HG02885 (cell line): ENCODE data around the gene NOL4L.

Experiments used
- ATAC-seq: cut with Tn5 transposase; IDR thresholded peaks from one replicate; pipeline ENCODE4 v1.9.1; 2021; ENCODE audit warnings: mild to moderate bottlenecking; ENCODE audit not compliant: unreplicated experiment, poor library complexity

The NOL4L gene

GRCh38 chr20:32451682-32452461, 133.3 kb downstream of the NOL4L start:
- no peak for ATAC-seq

DNA sequence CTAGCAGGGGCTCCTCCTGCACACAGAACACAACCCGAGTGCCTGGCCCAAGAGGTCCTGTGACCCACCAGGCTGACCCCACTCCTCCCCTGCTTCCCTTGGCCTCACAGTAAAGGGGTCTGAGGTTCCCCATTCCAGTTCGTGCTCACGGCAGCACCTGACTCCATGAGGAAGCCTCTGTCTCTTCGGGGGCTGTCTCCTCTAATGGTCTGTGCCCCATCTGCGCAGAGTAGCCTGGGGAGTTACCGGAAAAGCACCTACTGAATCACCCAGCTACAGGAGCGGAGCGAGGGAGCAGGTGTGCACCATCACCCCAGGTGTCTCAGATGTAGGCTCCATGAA, 133.8 kb downstream of the NOL4L start:
- ATAC-seq, result no peak

DNA sequence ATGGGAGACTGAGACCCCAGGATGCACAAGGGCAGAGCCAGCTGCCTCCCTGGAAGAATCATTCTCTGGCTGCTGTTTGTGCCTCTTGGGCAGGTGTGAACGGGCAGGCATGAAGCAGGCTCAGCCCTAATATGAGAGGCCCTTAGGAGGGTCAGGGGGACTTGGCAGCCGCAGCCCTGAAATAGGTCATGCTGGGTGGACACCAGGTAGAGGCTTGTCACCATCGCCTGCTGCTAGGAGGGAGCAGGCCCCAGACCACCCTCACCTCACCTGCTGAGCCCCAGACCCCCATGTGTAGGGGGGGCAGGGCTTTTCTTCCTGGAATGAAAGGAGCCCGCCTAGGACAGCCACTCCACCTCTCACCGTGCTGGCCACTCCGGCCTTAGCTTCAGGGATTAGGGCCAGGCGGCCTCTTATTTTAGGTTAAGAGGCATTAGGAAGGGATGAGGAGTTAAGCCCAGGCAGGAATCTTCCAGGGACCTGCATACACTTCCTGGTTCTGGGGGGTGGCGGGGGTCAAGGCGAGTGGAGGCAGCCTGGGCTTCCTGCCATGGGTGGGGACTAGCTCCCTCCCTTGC, 134.6 kb downstream of the NOL4L start:
- ATAC-seq, result no peak

DNA sequence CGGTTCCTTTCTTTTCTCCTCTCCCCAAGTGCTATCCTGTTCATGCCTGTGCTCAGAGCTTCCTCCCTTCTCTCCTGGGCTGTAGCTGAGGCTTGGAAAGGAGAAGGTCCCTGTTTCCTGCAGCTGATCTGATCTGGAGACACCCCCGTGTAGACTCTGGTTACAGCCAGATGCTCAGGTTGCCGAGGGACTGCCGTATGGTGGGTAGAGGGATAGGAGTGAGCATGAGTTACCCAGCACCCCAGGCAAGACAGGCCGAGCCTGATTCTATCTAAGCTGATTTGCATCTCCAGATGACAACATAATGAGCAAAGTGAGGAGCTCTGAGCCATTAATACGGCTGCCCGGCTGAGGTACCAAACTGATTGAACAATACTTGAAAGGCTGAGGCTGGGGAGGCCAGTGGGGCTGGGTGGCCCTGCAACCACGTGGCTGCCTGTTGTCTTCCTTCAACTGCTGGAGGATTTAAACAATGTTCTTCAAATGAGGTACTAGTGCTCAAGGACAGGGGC, 135.2 kb downstream of the NOL4L start:
- no peak for ATAC-seq

DNA sequence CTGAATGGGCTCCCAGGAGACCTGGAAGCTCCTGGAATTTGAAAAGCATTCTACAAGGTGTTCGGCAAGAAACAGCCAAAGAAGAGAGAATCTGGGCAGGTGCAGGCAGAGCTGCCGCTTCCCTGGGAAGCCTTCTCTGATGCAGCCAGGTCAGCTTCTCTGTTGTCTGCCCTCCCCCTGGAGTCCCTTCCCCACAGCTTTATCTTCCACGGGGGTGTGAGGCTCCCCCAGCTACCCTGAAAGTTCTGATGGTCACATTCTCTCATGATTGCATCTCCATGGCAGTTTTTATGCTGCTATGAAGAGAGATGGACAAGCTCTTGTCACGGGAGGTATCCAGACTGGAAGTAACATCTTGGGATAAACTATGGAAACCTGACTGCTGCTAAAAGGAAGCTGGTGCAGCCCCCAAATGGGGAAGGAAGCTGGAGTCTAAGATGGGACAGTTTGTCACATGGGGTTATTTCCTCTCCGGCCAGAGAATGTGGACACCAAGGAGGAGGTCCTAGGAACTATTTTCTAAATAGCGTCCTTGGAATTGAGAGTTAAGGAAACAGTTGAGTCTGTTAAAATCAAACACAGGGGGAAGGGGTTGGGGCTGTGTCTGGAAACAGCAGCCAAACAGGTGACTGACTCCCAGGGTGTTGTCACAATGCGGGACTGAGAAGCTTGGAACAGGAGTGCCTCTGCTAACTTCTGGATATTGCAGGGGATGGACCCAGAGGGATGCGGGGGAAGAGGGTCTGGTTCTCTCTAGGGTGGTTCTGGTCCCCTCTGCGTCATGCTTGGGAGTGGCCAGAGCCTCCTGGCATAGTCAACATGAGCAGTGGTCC, 135.9 kb downstream of the NOL4L start:
- no peak for ATAC-seq

DNA sequence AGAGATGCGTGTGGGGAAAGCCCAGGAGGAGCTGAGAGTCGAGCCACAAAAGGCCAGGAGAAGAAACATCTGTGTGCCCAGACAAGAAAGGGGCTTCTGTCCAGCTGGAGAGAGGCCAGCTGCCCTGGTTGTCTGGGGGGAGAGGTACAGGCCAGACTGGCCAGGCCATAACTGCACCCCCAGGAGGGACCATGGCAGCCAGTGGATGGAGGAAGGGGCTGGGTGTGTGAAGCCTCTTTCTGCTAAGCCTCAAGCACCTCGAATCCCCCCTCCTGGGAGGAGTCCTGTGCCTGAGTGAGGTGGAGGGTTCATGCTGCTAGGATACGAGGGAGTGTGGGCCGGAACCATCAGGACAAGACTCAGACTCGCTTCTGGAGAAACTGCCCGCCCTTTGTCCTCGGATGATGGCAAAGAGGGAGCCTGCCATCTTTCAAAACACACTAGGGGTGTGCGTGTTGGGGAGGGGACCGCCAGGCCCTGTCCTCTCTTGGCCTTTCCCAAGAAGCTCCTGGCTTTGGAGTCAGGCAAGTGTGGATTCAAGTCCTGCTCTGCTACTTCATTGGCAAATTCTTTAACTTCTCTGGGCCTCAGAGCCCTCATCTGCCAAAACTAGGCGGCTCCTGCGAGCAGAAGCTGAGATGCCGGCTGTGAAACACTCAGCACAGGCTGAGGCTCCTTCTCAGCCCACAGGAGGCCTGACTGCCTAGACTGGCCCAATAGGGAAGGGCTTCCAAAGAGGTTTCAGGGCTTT, 136.7 kb downstream of the NOL4L start:
- ATAC-seq, result no peak

- no peak for ATAC-seq
Measured at GRCh38 chr20:32447136-32448027, 137.8 kb downstream of the NOL4L start.

DNA sequence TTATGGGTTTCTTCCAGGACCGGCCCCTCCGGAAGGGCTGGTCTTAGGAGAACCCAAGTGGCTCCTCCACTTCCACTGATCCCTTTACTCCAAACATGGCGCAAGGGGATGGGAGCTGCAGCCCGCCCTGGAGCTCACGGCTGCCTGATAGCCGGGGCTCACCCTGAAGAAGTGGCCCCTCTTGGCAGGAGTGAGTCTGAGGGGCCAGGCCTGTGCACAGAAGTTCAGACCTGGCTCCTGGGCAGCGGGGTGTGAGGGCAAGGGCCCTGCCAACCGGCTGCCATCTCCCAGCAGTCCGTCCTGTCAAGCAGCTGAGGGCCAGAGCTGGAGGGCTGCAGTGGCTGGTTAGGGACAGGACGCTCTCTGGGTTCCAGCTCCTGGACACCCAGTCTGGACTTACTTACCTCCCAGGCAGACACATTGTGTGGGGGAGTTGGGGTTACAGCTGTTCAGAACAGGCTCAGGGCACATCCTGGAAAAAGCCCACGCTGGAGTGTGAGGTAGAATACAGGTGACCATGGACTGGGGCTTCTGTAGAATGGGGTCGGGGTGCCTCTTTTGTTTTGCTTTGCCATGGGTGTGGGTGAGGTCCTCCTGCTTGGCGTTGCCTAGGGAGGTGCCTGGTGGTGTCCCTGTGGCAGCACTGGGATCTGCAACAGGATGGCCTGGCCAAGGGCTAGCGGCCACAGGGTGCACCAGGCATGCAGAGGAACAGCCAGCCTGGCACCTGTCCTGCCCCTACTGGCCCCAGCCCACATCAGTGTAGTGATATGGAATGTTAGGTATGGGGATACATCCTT, 138.6 kb downstream of the NOL4L start:
- ATAC-seq, result no peak

GRCh38 chr20:32445539-32446273, 139.4 kb downstream of the NOL4L start:
- no peak for ATAC-seq

GRCh38 chr20:32444474-32445220, 140.5 kb downstream of the NOL4L start:
- no peak for ATAC-seq

DNA sequence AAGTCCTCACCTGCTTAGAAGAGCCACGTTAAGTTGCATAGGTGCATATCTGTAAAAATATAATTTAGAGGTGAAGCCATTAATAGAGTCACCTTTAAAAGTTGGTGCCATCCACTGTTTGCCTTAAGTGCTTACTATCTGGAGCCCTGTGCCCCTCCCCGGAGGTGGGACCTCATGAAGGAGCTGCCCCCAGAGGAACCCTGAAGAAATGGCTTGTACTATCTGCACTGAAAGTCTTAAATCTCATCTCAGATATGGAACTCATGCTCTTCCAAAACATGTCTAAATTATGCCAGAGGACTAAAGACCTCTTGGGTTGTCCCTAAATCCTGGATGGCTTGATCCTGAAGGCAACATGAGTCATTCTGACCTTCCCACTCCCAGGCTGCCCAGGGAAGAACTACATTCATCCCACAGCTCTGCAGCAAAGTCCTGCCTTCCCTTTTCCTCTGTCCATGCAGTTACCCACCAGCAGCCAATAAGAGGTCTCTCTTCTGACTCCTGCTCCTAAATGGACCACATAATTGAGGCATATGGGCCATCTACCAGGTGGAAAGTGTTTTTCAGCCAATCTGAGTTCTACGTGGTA, 141.7 kb downstream of the NOL4L start:
- ATAC-seq, result no peak

DNA sequence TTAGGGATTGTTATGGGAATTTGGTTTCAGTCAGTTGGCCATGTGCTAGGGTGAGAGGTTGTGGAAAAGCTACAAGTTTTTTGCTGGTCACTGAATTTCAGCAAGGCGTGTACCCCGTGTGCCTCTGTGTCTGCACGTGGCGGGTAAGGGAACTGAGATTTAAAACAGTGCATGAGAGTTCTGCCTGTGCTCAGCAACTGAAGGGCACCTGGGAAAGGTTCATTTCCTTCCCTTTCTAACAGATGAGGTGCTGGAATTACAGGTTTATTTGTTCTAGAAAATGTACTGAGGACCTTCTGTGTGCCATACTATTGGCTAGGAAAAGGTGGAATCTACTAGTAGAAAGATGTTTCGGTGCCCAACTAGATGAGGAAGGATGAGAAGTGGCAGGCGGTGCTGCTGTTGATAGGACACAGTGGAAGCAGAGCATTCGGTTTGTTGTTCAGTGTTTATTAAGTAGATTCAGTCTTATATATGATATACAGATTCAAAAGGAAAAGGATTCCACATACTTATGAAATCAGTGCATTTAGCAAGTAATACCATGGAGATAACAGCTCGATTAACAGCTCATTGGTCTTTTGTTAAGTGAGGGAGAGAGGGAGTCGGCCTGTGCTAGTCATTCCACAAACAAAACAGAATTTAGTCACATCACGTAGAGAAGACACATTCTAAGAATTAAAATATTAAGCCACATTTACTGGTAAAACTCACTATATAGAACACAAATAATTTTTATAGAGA, 142.3 kb downstream of the NOL4L start:
- ATAC-seq, result no peak

GRCh38 chr20:32441638-32442037, 143.5 kb downstream of the NOL4L start:
- ATAC-seq, result no peak

DNA sequence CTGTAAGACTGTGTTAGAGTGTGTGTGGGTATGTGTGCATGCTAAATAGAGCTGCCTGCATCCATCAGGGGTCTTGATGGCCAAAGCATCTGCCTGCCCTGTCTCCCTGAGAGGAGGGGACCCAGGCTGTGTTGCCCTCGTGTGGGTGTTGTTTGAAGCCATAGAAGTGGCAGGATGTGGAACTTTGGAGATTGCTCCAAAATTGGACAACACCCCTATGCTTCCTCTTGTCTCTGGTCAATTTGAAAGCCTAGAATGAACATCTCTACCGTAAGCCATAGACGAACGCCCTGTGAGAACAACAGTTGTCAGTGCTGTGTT, 144.4 kb downstream of the NOL4L start:
- ATAC-seq, result no peak

DNA sequence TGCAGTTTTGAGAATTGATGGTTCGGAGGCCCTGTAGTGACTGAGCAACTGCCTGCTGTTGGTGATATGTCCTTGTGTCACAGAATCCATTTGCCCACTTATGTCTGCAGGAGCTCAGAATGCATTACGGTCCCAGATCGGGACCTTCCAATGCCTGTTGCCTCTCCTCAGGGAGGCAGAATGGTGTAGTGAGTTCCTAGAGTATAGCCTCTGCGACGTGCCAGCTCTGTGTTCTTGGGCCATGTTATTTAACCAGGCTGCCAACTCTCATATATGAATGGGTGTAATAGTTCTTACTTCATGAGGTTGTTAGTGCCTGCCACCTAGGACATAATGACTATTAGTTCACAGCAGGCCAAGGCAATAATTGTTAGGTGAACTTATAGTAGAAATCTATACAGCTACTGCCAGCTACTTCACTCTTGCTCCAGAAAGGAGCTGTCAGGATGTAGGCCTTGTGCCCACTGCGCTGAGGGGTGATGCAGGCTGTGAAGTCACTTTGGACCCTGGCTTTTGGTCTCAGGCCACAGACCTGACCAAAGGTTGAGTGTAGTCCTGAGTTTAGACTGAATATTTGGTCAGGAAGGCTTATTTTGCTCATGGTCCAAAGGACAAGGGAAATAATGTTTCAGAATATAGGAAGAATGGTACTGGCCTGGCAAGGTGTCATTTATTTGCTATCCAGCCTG, 144.9 kb downstream of the NOL4L start:
- ATAC-seq, result no peak
